GM21576 (cell line): Measurements from ENCODE around the gene CD96.

ENCODE experiments used
- ATAC-seq: cut with Tn5 transposase; IDR thresholded peaks from one replicate; pipeline ENCODE4 v1.9.1; 2021; ENCODE audit warnings: mild to moderate bottlenecking, moderate library complexity; ENCODE audit not compliant: unreplicated experiment

Gene CD96

DNA sequence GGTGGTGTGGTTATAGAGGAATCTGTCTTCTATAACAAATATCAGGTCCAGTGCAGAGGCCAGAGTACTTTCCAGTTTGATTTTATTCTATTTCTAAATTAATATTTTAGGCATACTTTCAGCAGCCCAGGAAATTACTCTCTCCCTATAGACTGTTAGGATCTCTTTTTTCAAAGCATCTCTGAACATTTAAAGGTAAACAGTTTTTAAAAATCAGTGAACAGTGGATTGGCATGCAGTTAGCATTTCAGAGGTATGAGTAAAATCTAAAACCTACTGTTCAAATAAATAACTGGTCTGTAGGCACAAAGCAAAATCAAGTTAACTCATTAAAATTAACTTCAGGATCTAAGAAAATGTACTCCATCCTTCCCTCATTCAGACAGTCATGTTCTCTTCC is 50.1 kb downstream of the CD96 start:
- no peak for ATAC-seq

GRCh38 chr3:111592936-111593335 is 50.9 kb downstream of the CD96 start:
- ATAC-seq: no peak

DNA sequence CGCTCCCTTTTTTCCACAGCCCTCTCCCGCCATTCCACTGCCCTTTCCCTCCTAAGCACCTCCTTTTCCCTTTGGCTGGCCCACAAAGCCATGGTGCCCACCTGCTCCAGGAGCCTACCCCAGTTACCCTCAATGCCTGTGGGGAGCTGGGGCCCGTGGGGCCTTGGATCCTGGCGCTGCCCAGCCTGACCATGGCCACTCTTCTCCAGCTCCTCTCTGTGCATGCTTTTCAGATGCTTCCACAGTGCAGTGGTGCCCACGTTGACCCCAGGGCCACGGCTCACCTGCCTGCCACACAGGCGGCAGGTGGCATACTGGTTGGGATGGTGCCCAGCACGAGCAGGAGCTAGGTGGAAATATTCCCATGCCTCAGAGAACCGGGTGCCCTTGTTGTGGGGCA is 51.7 kb downstream of the CD96 start:
- ATAC-seq: no peak

DNA sequence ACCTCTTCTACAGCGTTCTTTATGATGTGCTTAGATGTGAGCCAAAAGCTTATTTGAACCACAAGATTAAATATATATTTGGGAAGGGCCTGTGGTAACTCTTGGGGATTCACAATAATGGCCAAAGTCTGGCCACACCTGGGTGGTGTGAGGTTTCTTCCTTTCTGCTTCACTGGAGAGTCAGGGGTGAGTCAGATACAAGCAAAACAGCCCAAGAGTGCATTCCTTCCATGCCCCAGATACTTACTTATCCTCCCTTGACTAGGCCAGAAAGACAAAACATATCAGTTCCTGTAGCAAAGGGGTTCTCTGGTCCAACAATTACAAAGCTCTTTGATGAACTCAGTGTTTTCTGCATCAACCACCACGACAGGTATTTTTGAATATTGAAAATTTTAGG is 52.2 kb downstream of the CD96 start:
- ATAC-seq: peak; percentile 55

DNA sequence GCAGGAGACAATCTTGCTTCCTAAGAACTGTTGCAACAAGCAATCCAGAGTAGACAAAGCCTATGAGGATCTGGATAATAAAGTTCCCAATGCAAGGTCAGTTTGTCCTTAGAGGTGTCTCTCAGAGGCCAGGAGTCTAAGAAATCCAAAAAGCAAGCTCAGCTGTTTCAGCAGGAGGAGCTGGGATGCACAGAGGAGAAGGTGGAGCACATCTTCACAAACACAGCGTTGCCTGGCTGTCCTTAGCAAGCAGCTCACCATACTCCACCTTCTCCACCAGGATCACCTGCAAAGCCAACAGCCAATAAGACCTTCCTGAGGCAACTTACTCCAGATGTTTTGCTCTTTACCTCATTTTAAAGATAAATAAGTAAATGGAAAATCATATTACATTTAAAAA is 52.8 kb downstream of the CD96 start:
- ATAC-seq: no peak

DNA sequence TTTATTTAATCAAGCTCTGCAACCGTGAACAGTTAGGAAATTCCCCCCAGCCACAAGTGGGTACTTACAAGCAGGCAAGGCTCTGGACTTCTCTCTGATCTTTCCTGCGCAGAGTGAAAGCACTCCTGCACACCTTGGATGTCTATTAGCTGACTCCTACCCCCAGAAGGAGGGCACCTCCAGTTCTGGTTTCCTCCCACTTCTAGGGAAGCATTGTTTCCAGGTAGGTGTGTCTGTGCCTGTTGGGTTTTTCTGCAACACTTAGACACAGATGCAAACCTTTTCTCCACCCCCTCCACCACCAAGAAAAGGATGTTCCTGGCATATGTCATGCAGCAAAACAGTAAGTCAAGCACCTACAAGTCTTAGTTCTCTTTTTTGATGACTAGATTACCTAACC is 53.2 kb downstream of the CD96 start, which contains the start of gene ZBED2:
Gene ZBED2, minus strand, starts transcription at position 115 of the 400 bp plus-strand sequence. CDS start 1,145 bp downstream, outside the sequence.
- ATAC-seq: peak; percentile 57

- no peak for ATAC-seq
Observed at GRCh38 chr3:111596328-111596727, 54.3 kb downstream of the CD96 start.

- no peak for ATAC-seq
Observed at GRCh38 chr3:111598139-111598538, 56.1 kb downstream of the CD96 start.

- ATAC-seq: no peak
Observed at GRCh38 chr3:111598552-111598951, 56.6 kb downstream of the CD96 start.

- no peak for ATAC-seq
Observed at GRCh38 chr3:111601810-111602209, 59.8 kb downstream of the CD96 start.

- ATAC-seq: no peak
Observed at GRCh38 chr3:111603679-111604078, 61.7 kb downstream of the CD96 start.

DNA sequence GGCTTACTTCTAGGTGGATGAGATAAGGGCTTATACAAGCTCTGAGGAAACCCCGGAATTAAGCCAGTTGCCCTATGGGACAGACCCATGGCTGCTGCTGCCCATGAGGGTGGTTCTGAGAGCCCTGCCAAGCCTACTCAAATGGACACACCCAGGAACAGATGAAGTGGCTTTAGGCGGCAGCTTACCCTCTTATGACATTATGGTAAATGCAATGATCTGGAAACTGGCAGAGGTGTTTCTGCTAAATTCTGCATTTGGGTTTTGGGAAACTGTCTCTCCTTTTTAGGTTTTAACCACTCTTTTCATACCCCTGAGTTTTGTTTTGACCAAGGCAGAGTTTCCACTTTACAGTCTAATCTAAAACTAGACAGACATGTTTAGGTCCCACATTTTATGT is 62.1 kb downstream of the CD96 start:
- no peak for ATAC-seq

GRCh38 chr3:111605018-111605417 is 63.0 kb downstream of the CD96 start:
- no peak for ATAC-seq

- no peak for ATAC-seq
Observed at GRCh38 chr3:111605493-111605892, 63.5 kb downstream of the CD96 start.

GRCh38 chr3:111607240-111607920 is 65.4 kb downstream of the CD96 start:
- ATAC-seq: no peak

DNA sequence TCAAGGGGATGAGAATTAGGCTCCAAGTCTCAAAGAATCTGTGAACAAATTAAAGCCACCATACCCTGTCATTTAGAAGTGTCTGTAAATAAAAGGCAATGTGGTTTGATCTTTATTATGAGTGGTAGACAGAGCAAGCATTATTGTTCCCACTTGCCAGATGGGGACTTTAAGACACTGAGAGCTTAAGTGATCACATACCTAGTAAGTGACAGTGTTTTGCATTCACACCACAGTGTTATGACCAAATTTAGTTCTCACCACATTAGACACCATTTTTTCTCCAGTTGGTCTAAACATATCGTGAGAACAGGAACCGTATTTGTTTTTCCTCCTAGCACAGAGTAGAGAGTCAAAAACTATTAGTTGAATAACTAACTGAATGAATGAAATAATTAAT is 66.4 kb downstream of the CD96 start:
- no peak for ATAC-seq

- ATAC-seq: no peak
Observed at GRCh38 chr3:111609700-111610099, 67.7 kb downstream of the CD96 start.

DNA sequence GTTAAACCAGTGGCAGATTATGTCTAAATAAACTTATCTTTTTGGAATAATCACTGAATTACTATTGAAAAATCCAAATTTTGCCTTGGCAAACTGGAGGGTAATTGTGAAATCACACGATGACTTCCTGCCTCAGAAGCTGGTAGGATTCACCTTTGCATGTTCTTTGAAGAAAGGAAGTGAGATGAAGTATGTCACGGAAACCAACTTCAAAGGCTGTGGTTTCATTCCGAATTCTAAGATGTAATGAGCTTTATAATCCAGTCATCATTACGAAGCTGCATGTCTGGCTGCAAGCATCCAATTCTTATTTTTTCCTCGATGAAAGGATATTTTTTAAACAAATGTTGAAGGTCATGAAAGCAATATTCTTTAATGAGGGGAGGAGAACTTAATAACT is 68.2 kb downstream of the CD96 start:
- peak; percentile 93 for ATAC-seq

DNA sequence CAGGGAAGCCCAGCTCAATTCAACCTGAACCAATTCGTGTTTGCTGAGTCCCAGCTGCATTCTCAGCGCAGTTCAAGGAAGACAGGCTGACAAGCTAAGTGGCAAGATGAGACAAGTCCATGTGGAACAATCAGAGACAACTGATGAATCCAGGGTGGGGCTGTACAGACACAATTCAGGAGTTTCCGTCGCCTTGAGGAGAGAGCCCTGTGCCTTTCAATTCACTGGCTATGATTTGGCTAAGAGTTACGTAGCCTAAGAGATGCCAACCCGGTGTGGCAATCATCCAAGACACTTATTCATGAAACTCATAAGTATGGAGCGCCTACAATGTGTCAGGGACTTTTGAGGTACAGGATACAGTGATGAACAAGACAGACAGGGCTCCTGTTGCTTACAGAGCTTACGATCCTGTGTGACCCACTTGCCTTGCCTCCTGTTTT is 68.6 kb downstream of the CD96 start:
- peak; percentile 12 for ATAC-seq

GRCh38 chr3:111613294-111613693 is 71.3 kb downstream of the CD96 start:
- no peak for ATAC-seq

- ATAC-seq: no peak
Observed at GRCh38 chr3:111615880-111616279, 73.9 kb downstream of the CD96 start.

DNA sequence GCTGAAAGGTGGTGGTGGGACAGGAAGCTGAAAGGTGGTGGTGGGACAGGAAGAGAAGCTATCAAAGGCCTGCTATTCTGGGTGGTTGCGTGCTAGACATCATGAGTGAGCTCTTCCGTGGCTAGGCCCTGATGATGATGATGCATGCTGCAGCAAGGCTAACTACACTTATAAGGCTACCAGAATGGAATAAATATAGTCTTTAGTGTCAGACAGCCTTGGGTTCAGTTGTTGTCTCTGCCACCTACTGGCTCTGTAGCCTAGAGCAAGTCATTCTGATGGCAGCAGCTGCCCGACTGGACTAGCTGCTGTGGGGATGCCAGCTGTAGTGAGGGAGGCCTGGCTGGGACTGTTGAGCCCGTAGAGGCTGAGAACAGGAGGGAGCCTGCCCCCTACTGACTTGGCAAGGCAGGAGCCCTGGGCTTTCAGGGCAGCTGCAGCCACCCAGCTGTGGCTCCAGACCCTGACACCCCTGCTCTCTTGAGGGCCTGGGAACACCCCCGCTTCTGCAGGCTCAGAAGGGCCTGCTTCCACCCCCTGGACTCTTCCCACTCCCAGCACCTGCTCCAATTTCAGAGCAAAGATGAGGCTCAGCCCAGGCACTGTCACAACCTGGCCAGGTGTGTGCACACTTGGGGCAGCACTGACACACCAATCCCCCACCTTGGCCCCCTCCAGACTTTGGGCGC is 74.6 kb downstream of the CD96 start:
- ATAC-seq: peak; percentile 84
